Lung (tissue), 12 donors: Measurements from ENCODE around the gene GMPR2. TPM values are rescaled to one million over a fixed set of nuclear protein-coding genes. Genes with fewer than 3 reads are reported as not detected.

Source experiments
- ATAC-seq: fragments of 200-7000 bp; cut with Tn5 transposase; one replicate; pipeline ENCODE4 v1.9.1; 2020; ENCODE audit warnings: moderate number of reproducible peaks; ENCODE audit not compliant: insufficient read depth, low FRiP score
- DNase-seq, 3 donors: peaks; one replicate each; pipeline ENCODE4 v3.0.0-alpha.2; 2013 to 2017
- H3K27ac ChIP-seq, 2 donors: one replicate each; pipeline ENCODE4 v1.5.1; 2013; ENCODE audit warnings: mild to moderate bottlenecking in 2 of 2, moderate library complexity in 2 of 2, control low read depth in 1 of 2, inconsistent platforms in 1 of 2, low read depth in 1 of 2, low read length in 1 of 2
- H3K27me3 ChIP-seq, 3 donors: one replicate each; pipeline ENCODE4 v1.5.1; 2013; ENCODE audit warnings: low read length in 2 of 3; ENCODE audit not compliant: control insufficient read depth in 3 of 3, insufficient read depth in 3 of 3
- H3K36me3 ChIP-seq, 4 donors: one replicate each; pipeline ENCODE4 v1.5.1; 2013; ENCODE audit warnings: low read length in 4 of 4, mild to moderate bottlenecking in 1 of 4, moderate library complexity in 1 of 4; ENCODE audit not compliant: control insufficient read depth in 4 of 4, insufficient read depth in 4 of 4
- H3K4me1 ChIP-seq, 5 donors: one replicate each; pipeline ENCODE4 v1.5.1; 2013; ENCODE audit warnings: low read length in 5 of 5, mild to moderate bottlenecking in 2 of 5, moderate library complexity in 1 of 5; ENCODE audit not compliant: control insufficient read depth in 5 of 5, insufficient read depth in 5 of 5
- H3K4me3 ChIP-seq: one replicate; pipeline ENCODE4 v1.5.1; 2013; ENCODE audit warnings: mild to moderate bottlenecking, control low read depth, moderate library complexity
- H3K9ac ChIP-seq, 2 donors: one replicate each; pipeline ENCODE4 v1.5.1; 2013; ENCODE audit warnings: low read length in 2 of 2, control low read depth in 1 of 2; ENCODE audit not compliant: insufficient read depth in 1 of 2
- H3K9me3 ChIP-seq, 4 donors: one replicate each; pipeline ENCODE4 v1.5.1; 2013; ENCODE audit warnings: low read length in 3 of 4, mild to moderate bottlenecking in 1 of 4, moderate library complexity in 1 of 4; ENCODE audit not compliant: control insufficient read depth in 4 of 4, insufficient read depth in 3 of 4
- CTCF ChIP-seq: IDR thresholded peaks from 2 replicates; pipeline ENCODE4 v1.5.1; 2012; ENCODE audit warnings: mild to moderate bottlenecking; ENCODE audit errors: control extremely low read depth, extremely low read depth
- whole genome bisulfite sequencing, 2 donors: extraction: QIAGEN DNeasy Blood & Tissue Kit; methylation state at CpG; one replicate each; pipeline ENCODE4 v1.1.7; 2013; 5-methylcytosine and 5-hydroxymethylcytosine counted together
- polyA plus RNA-seq, 2 donors: library from polyadenylated mRNA; stranded (reverse); fragments of 200-250 nt; gene quantifications; one replicate each; pipeline ENCODE4 v1.2.1, GENCODE V29; 2013
- total RNA-seq, 2 donors: library from RNA; depleted of rRNA in 1 of 2; stranded (reverse); fragments of >200 nt in 1 of 2; gene quantifications; one replicate each; pipeline ENCODE4 v1.2.1, GENCODE V29; 2014 to 2021
- donor health status: control.
- donor health status: control.
- donor health status: Bipolar disorder and iron deficiency.
- donor health status: healthy.
- donor health status: DM: yes; HTN: yes; CAD: no.

Gene GMPR2
- total and polyA plus RNA-seq, 4 donors = 42.9 to 71.1 (median 63.1) TPM

- H3K36me3 ChIP-seq = peaks cover 0 to 18% (median under 1%) of the 10 kb centered on the region in 4 donors
- peak overlapping the region in 1 of 2 donors; percentile 15 for H3K9ac ChIP-seq
- H3K9me3 ChIP-seq = no peaks in the 10 kb centered on the region
- peak overlapping the region in 1 of 2 donors; percentile 71 for H3K27ac ChIP-seq
- H3K4me3 ChIP-seq = no peak overlapping the region
- no peak for TF ChIP-seq CTCF
- WGBS, 2 donors = 69 to 91% methylated on average over 2 of the region's 2 CpGs
- H3K4me1 ChIP-seq = peaks cover 4 to 11% (median 6%) of the 10 kb centered on the region in 5 donors
- no peak for ATAC-seq
- H3K27me3 ChIP-seq = no peaks in the 10 kb centered on the region
- peak in 1 of 3 donors; percentile 13 for DNase-seq
Observed at GRCh38 chr14:24272467-24272866, 39.7 kb downstream of the GMPR2 start.

GRCh38 chr14:24273422-24273998 is 40.8 kb downstream of the GMPR2 start:
- peaks cover 4 to 11% (median 6%) of the 10 kb centered on the region in 5 donors for H3K4me1 ChIP-seq
- peak overlapping the region; percentile 0 to 79 for H3K27ac ChIP-seq
- 52 to 66% methylated on average over 3 of the region's 3 CpGs for WGBS, 2 donors
- H3K36me3 ChIP-seq = peaks cover 0 to 10% (median 0%) of the 10 kb centered on the region in 4 donors
- DNase-seq (no peak), ATAC-seq (no peak)
- H3K9ac ChIP-seq = no peak overlapping the region
- no peak for TF ChIP-seq CTCF
- no peaks in the 10 kb centered on the region for H3K27me3 ChIP-seq
- H3K9me3 ChIP-seq = no peaks in the 10 kb centered on the region
- H3K4me3 ChIP-seq = no peak overlapping the region

- 36 to 42% methylated on average over 3 of the region's 3 CpGs for WGBS, 2 donors
- peaks cover 4 to 11% (median 6%) of the 10 kb centered on the region in 5 donors for H3K4me1 ChIP-seq
- no peak overlapping the region for H3K9ac ChIP-seq
- peaks cover 0 to 5% (median 0%) of the 10 kb centered on the region in 4 donors for H3K36me3 ChIP-seq
- no peaks in the 10 kb centered on the region for H3K27me3 ChIP-seq
- H3K4me3 ChIP-seq = no peak overlapping the region
- H3K9me3 ChIP-seq = no peaks in the 10 kb centered on the region
- no peak for TF ChIP-seq CTCF
- ATAC-seq = peak; percentile 28
- DNase-seq = peak in 2 of 3 donors; percentile 29 to 58
- peak overlapping the region; percentile 0 to 78 for H3K27ac ChIP-seq
Observed at GRCh38 chr14:24274101-24274543, 41.4 kb downstream of the GMPR2 start.

GRCh38 chr14:24277071-24277470 is 44.3 kb downstream of the GMPR2 start:
- Histone ChIP-seq H3K9me3 (no peaks in the 10 kb centered on the region), H3K27me3 (no peaks in the 10 kb centered on the region), H3K9ac (peak overlapping the region in 1 of 2 donors; percentile 25), H3K4me3 (no peak overlapping the region), H3K36me3 (no peaks in the 10 kb centered on the region), H3K27ac (peak overlapping the region in 1 of 2 donors; percentile 52), H3K4me1 (peaks cover under 1 to 7% (median 5%) of the 10 kb centered on the region in 5 donors)
- TF ChIP-seq CTCF = no peak
- 83 to 87% methylated on average over 6 of the region's 6 CpGs for WGBS, 2 donors
- ATAC-seq (no peak), DNase-seq (no peak)
